Measurements from ENCODE around the gene ELFN2.

GRCh38 chr22:37334461-37334858, 92.8 kb downstream of the ELFN2 start:
- TF ChIP-seq CTCF (IDR thresholded peaks at IDR 0.05), result no peak
- TF ChIP-seq POLR2A (IDR thresholded peaks at IDR 0.05), result no peak
- TF ChIP-seq EP300 (IDR thresholded peaks at IDR 0.05), result no peak

Data from tibial nerve (tissue), 4 donors.